ENCODE data around the gene KRT71. TPM values are rescaled to one million over a fixed set of nuclear protein-coding genes. Genes with fewer than 3 reads are reported as not detected.

Gene KRT71
- total and polyA plus RNA-seq, 2 donors from 2014 or later, result not detected

GRCh38 chr12:52557476-52557875 is 4.5 kb upstream of the KRT71 start:
- TF ChIP-seq CTCF (IDR thresholded peaks at IDR 0.05; ENCODE audit: borderline replicate concordance, extremely low read depth, insufficient read depth), result no peak
- intact Hi-C loops (cut with DNase I), result no loop called here
- Histone ChIP-seq H3K27ac (ENCODE audit: low read depth in 2 of 2, low read length in 2 of 2) (no peak overlapping the region), H3K27me3 (ENCODE audit: control insufficient read depth, insufficient read depth, low read length) (no peaks in the 10 kb centered on the region), H3K4me1 (ENCODE audit: control insufficient read depth in 2 of 3, insufficient read depth in 2 of 3, low read depth in 1 of 3, low read length in 3 of 3) (no peaks in the 10 kb centered on the region), H3K4me3 (ENCODE audit: low read length in 3 of 3) (no peak overlapping the region), H3K9ac (ENCODE audit: low read length in 3 of 3) (no peak overlapping the region), H3K36me3 (ENCODE audit: control insufficient read depth in 2 of 3, insufficient read depth in 3 of 3, low read length in 3 of 3) (no peaks in the 10 kb centered on the region), H3K9me3 (ENCODE audit: control insufficient read depth in 2 of 3, insufficient read depth in 1 of 3, low read length in 3 of 3) (no peaks in the 10 kb centered on the region)
- DNase-seq, result no peak
- FAIRE-seq, result no peak

GRCh38 chr12:52555577-52555976 is 2.6 kb upstream of the KRT71 start:
- intact Hi-C loops (cut with DNase I), result no loop called here
- FAIRE-seq, result no peak

GRCh38 chr12:52552055-52552454 is 890 bp downstream of the KRT71 start:
- intact Hi-C loops (cut with DNase I), result no loop called here
- peaks cover 0 to 4% (median 0%) of the 10 kb centered on the region in 3 donors for H3K4me1 ChIP-seq (ENCODE audit: control insufficient read depth in 2 of 3, insufficient read depth in 2 of 3, low read depth in 1 of 3, low read length in 3 of 3)
- no peaks in the 10 kb centered on the region for H3K9me3 ChIP-seq (ENCODE audit: control insufficient read depth in 2 of 3, insufficient read depth in 1 of 3, low read length in 3 of 3)
- no peak overlapping the region for H3K9ac ChIP-seq (ENCODE audit: low read length in 3 of 3)
- DNase-seq (no peak), FAIRE-seq (no peak)
- H3K4me3 ChIP-seq (ENCODE audit: low read length in 3 of 3), result no peak overlapping the region
- no peaks in the 10 kb centered on the region for H3K27me3 ChIP-seq (ENCODE audit: control insufficient read depth, insufficient read depth, low read length)
- no peak overlapping the region for H3K27ac ChIP-seq (ENCODE audit: low read depth in 2 of 2, low read length in 2 of 2)
- H3K36me3 ChIP-seq (ENCODE audit: control insufficient read depth in 2 of 3, insufficient read depth in 3 of 3, low read length in 3 of 3), result no peaks in the 10 kb centered on the region
- TF ChIP-seq CTCF (IDR thresholded peaks at IDR 0.05; ENCODE audit: borderline replicate concordance, extremely low read depth, insufficient read depth), result no peak

More at GRCh38 chr12:52555577-52555976, 2.6 kb upstream of the KRT71 start:
- Histone ChIP-seq H3K36me3 (ENCODE audit: control insufficient read depth in 2 of 3, insufficient read depth in 3 of 3, low read length in 3 of 3) (no peaks in the 10 kb centered on the region), H3K4me1 (ENCODE audit: control insufficient read depth in 2 of 3, insufficient read depth in 2 of 3, low read depth in 1 of 3, low read length in 3 of 3) (peaks cover 0 to 4% (median 0%) of the 10 kb centered on the region in 3 donors), H3K27ac (ENCODE audit: low read depth in 2 of 2, low read length in 2 of 2) (no peak overlapping the region), H3K27me3 (ENCODE audit: control insufficient read depth, insufficient read depth, low read length) (no peaks in the 10 kb centered on the region), H3K9me3 (ENCODE audit: control insufficient read depth in 2 of 3, insufficient read depth in 1 of 3, low read length in 3 of 3) (no peaks in the 10 kb centered on the region), H3K4me3 (ENCODE audit: low read length in 3 of 3) (no peak overlapping the region), H3K9ac (ENCODE audit: low read length in 3 of 3) (no peak overlapping the region)
- no peak for TF ChIP-seq CTCF (IDR thresholded peaks at IDR 0.05; ENCODE audit: borderline replicate concordance, extremely low read depth, insufficient read depth)
- DNase-seq, result no peak
